ENCODE results near the gene COX5A.
"Not testable (repeated sequence)": the region's sequence is repeated elsewhere in the genome, so short reads cannot be mapped to it uniquely, and the experiment has no call there.

Gene COX5A

DNA sequence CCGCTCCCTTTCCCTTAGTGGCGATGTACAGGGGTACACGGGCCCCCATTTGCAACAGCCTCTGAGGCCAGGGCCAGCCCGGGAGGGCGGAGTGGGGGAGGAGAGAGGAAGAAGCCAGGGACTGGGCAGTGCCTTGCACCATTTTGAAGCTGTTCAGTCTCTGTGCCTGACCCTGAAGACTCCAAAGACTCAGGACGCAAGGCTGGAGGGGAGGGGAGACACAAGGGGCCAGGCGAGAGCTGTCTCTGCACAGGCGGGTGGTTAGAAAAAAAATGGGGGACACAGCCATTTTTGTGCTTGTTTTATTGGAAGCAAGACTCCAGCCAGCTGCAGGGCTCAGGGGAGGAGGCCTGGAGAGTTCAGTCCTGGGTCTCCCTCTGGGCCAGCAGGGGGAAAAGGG lies 17.1 kb upstream of the COX5A start:
- DNase-seq, result no peak

- no peak for DNase-seq
Measured at GRCh38 chr15:74954515-74954914, 16.6 kb upstream of the COX5A start.

- DNase-seq, result no peak
Measured at GRCh38 chr15:74951006-74951405, 13.1 kb upstream of the COX5A start.

GRCh38 chr15:74950078-74950908 lies 12.4 kb upstream of the COX5A start:
- peak; percentile 89 for DNase-seq

DNA sequence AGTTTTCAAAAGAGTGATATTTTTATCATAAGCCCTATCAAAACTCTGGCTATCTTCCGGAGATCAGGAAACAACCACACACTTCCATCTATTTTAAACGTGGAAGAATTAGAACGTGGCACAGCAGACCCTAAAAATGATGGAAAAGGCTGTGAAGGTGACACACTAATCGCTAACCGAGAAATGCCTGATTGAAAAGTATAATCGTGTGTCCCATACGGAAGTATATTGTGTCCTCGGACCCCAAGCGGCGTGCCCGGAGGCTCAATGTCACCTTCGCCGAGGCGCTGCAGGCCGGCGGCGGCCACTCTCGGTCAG lies 642 bp downstream of the COX5A start:
- no peak for DNase-seq

GRCh38 chr15:74935193-74935592 lies 2.7 kb downstream of the COX5A start:
- DNase-seq, result not testable (repeated sequence)

DNA sequence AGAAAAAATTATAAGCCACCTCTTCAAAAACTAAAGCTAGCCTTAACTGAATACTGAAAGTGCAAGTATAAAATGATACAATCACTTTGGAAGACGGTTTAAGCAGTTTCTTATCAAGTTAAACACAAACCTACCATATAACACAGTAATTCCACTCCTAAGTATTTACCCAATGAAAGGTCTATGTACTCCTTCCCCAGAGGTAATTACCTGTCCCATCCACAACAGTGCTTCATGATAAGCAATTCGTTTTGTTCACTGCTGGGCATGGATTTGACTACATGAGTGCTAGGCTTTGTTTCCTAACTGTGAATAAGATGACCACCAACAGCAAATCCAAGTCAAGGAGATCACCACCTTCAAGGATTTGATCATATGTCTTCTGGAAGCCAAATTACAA lies 4.3 kb downstream of the COX5A start:
- no peak for DNase-seq

- no peak for DNase-seq
Measured at GRCh38 chr15:74928771-74929198, 9.1 kb downstream of the COX5A start.

GRCh38 chr15:74924525-74924924 lies 13.3 kb downstream of the COX5A start:
- no peak for DNase-seq

DNA sequence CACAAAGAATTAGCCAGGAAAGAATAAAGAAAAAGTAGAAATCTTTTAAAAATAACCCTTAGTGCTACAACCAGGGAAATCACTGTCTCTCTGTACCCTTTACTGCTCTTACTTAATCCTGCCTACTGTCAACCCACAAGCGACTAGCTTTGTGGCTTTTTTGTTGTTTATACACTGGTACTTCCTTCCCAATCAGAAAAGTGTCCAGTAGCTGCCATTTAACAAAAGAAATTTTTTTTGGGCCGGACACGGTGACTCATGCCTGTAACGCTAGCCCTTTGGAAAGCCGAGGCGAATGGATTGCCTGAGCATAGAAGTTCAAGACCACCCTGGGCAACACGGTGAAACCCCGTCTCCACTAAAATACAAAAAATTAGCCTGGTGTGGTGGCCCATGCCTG lies 17.4 kb downstream of the COX5A start:
- no peak for DNase-seq

DNA sequence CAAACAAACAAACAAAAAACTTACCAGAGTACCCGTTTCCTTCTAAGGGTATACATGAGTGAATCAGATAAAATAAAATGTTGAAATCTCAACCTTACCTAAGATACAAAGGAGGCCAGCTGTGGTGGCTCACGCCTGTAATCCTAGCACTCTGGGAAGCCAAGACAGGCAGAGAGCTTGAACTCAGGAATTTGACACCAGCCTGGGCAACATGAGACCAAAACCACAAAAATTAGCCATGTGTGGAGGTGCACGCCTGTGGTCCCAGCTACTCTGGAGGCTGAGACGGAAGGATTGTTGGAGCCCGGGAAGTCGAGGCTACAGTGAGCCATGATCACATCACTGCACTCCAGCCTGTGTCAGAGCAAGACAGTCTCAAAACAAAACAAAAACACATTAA lies 20.2 kb downstream of the COX5A start:
- no peak for DNase-seq

DNA sequence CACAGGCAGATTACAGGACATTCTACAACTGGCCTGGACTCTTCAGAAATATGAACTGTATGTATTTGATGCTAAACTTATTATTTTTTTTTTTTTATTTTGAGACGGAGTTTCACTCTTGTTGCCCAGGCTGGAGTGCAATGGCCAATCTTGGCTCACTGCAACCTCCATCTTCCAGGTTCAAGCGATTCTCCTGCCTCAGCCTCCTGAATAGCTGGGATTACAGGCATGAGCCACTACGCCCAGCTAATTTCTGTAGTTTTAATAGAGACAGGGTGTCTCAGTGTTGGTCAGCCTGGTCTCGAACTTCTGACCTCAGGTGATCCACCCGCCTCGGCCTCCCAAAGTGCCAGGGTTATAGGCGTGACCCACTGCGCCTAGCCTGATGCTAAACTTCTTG lies 24.1 kb downstream of the COX5A start:
- DNase-seq, result not testable (repeated sequence)

GRCh38 chr15:74913041-74913440 lies 24.8 kb downstream of the COX5A start:
- no peak for DNase-seq

DNA sequence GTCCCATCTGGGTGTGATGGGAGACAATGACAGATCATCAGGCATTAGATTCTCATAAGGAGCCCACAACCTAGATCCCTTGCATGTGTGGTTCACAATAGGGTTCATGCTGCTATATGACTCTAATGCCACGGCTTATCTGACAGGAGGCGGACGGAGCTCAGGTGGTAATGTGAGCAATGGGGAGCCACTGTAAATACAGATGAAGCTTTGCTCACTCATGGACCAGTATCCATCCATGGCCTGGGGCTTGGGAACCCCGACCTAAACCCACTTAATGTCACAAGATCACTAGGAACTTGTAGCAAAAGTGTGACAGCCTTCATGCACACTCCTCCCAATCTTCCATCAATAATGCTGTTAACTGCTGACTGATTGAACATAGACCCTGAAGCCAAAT lies 29.2 kb downstream of the COX5A start:
- DNase-seq, result no peak

DNA sequence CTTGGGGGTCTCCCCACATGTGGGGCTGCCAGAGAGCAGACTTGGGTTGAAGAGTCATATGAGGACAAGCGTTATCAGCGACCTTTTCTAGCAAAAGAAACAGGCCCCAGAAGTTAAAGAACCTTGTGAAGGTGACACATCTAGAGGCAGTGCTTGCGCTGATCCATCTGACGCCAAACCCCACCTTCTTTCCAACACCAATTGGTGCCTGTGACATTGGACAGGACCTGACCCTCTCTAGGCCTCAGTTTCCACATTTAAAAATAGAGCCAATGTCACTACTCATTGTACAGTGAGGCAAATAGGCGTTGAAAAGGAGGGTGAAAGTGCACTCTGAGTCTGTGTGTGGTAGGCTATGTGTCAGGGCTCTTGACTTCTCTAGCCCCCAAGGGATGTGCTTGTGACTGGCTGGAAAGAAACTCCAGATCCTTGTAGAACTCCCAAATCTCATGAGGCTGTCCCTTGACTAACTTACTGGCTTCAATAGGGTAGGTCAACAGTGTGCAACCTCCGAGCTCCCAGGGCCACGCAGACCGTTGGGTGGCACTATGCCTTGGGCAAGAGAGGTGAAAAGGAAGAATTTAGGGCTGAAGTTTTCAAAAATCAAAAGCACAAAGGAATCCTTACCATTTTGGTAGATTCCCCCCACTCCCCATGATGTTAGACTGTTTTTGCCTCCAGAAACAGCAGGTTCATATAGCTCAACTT lies 30.6 kb downstream of the COX5A start:
- no peak for DNase-seq

GRCh38 chr15:74906450-74907162 lies 31.3 kb downstream of the COX5A start, which contains the start of gene FAM219B:
Gene FAM219B, minus strand, starts transcription at chr15:74906851. Its CDS starts 51 bp downstream, at chr15:74906800.
- DNase-seq, result peak; percentile 89

DNA sequence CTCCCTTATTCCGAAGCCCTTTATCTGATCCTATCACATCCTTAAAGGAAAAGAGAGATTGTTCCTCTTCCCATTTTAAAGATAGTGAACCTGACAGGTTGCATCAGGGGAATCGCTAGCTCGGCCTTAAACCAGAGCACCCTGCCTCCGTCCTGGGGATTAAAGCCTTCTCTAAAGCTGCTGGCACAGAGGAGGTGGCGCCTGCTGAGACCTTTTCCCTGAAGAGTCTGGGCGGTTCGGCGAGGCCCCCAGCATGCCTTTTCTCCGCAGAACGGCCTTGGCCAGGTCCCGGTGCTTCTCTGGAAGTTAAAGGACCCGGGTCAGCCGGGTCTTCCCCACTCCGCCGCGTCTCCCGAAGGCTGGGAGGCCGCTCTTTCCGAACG lies 31.8 kb downstream of the COX5A start:
- DNase-seq, result no peak

GRCh38 chr15:74904190-74904805 lies 33.6 kb downstream of the COX5A start:
- DNase-seq, result no peak

- DNase-seq, result no peak
Measured at GRCh38 chr15:74903676-74904075, 34.2 kb downstream of the COX5A start.

DNA sequence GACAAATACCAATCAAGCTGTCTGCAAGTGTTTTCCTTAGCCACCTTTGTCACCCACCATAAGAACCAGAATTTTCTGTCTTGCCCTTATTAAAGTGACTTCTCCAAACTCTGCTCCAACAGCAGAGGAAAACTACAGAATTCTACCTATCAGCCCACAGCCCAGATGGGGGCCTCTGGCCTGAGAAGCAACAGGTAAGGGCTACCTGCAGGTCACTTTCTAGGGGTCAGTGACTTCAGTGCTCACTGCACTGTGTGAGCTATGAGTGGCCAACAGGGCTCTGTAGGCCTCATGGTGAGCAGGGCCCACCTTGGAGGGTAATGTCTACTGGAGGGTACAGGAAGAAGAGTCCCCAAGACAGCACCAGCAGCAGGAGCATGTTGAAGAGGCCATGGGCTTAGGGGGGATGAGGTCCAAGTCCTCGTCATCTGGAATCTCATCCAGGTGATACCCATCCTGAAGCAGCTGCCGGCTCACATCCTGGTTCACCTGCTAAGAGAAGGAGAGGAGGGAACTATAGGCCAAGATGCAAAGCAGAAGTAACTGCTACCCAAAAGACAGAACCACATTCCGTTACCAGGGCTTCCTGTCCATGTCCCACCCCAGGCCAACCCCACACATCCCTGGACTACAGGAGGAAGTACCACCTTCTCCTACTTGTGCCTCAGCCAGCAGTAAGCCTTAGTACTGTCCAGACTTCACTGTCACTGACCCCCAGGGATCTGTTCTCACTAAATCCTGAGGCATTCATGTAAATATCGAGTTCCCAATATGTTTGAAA lies 35.4 kb downstream of the COX5A start:
- DNase-seq, result no peak

- peak; percentile 75 for DNase-seq
Measured at GRCh38 chr15:74901612-74902063, 36.2 kb downstream of the COX5A start.

DNA sequence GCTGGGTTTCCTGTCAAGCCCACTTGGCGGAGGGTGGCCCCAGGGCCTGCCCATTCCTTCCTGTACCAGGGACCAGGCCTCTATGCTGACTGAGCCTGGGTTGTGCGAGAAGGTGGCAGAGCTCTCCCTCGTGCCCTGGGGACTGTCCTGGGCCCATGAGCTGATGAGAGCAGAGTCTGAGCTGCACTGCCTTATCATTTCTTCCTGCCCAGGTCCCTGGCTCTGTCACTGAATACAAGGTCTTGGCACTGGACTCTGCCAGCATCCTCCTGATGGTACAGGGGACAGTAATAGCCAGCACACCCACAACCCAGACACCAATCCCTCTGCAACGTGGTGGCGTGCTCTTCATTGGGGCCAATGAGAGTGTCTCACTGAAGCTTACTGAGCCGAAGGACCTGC lies 40.6 kb downstream of the COX5A start:
- DNase-seq, result no peak

All from activated CD8-positive, alpha-beta memory T cell treated with anti-CD3 and anti-CD28 coated beads, Interleukin-2, amount 50 U/mL, for 48 hours (primary cell).